Measurements from ENCODE around the gene MUC6.

MUC6 gene, protein sequence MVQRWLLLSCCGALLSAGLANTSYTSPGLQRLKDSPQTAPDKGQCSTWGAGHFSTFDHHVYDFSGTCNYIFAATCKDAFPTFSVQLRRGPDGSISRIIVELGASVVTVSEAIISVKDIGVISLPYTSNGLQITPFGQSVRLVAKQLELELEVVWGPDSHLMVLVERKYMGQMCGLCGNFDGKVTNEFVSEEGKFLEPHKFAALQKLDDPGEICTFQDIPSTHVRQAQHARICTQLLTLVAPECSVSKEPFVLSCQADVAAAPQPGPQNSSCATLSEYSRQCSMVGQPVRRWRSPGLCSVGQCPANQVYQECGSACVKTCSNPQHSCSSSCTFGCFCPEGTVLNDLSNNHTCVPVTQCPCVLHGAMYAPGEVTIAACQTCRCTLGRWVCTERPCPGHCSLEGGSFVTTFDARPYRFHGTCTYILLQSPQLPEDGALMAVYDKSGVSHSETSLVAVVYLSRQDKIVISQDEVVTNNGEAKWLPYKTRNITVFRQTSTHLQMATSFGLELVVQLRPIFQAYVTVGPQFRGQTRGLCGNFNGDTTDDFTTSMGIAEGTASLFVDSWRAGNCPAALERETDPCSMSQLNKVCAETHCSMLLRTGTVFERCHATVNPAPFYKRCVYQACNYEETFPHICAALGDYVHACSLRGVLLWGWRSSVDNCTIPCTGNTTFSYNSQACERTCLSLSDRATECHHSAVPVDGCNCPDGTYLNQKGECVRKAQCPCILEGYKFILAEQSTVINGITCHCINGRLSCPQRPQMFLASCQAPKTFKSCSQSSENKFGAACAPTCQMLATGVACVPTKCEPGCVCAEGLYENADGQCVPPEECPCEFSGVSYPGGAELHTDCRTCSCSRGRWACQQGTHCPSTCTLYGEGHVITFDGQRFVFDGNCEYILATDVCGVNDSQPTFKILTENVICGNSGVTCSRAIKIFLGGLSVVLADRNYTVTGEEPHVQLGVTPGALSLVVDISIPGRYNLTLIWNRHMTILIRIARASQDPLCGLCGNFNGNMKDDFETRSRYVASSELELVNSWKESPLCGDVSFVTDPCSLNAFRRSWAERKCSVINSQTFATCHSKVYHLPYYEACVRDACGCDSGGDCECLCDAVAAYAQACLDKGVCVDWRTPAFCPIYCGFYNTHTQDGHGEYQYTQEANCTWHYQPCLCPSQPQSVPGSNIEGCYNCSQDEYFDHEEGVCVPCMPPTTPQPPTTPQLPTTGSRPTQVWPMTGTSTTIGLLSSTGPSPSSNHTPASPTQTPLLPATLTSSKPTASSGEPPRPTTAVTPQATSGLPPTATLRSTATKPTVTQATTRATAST (N-terminal part only)

GRCh38 chr11:1036303-1036923 is at the start of gene MUC6:
MUC6 (minus strand) TSS chr11:1036718; CDS start chr11:1036655, 63 bp downstream.
- in situ Hi-C loops (cut with MboI; ENCODE audit: low sequenced_read_pairs): no loop called here

DNA sequence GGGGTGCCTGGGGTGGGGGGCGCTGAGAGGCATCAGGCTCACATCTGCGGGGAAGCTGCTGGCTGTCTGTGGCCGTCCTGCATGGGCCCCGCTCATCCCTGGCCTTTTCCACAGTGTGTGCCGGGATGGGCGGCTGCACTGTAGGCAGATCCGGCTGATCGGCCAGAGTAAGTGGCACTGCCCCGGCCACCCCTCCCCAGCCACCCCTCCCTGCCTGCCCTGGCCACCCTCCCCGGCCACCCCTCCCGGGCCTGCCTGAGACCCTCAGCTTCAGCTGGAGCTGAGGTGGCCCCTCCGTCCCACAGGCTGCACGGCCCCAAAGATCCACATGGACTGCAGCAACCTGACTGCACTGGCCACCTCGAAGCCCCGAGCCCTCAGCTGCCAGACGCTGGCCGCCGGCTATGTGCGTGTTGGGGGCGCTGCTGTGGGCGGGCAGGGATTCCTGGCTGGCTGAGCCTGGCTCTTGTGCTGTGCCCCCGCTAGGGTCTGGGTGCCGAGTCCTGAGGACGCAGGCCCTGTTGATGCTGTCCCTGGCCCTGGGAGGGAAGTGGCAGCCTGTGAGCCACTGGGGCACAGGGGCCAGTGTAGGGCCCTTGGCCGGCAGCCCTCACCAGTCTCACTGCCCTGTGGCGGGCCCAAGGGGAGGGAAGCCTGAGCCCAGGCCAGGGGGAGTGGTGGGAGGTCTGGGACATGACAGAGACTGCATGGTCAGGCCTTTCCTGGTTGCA is 49.1 kb upstream of the MUC6 start:
- in situ Hi-C loops (cut with MboI; ENCODE audit: low sequenced_read_pairs): no loop called here

- in situ Hi-C loops (cut with MboI; ENCODE audit: low sequenced_read_pairs): no loop called here
These were observed 48.3 kb upstream of the MUC6 start for GRCh38 chr11:1084561-1085439.

- in situ Hi-C loops (cut with MboI; ENCODE audit: low sequenced_read_pairs): no loop called here
These were observed 47.4 kb upstream of the MUC6 start for GRCh38 chr11:1083621-1084551.

- in situ Hi-C loops (cut with MboI; ENCODE audit: low sequenced_read_pairs): no loop called here
These were observed 46.5 kb upstream of the MUC6 start for GRCh38 chr11:1082728-1083620.

DNA sequence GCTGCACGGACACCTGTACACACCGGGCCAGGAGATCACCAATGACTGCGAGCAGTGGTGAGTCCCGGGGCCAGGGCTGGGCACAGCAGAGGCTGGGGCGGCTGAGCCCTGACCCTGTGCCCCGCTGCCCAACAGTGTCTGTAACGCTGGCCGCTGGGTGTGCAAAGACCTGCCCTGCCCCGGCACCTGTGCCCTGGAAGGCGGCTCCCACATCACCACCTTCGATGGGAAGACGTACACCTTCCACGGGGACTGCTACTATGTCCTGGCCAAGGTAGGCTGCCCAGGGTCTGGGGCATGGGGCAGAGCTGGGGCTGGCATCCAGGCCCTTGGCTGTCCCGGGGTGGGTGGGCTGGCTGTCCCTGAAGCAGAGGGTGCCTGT is 45.8 kb upstream of the MUC6 start:
- in situ Hi-C loops (cut with MboI; ENCODE audit: low sequenced_read_pairs): no loop called here

DNA sequence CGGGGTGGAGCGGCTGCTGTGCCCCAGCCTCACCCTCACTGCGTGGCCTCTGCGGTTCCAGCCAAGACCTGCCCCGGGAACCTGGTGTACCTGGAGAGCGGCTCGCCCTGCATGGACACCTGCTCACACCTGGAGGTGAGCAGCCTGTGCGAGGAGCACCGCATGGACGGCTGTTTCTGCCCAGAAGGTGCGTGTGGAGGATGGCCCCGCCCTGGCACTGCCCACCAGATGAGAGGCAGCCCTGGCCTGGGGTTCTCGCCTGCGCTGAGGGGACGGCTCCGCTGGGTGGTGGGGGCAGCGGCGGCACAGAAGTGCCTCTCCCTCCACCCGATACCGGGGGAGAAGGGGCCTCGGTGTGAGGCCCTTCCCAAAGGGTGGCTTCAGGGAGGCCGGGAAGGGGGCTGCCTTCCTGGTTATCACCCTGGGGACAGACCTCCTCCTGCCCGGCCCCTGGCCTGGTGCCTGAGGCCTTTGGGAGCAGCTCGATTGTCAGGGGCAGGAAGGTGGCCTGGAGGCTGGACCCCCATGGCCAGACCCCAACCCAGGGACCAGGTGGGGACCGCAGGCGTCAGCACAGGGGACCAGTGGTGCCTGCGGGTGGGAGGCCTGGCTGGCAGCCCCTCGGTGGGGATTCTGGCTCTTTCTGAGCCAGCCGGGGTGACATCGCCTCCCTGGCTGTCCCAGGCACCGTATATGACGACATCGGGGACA is 45.2 kb upstream of the MUC6 start:
- in situ Hi-C loops (cut with MboI; ENCODE audit: low sequenced_read_pairs): no loop called here

GRCh38 chr11:1078191-1078601 is 41.7 kb upstream of the MUC6 start:
- in situ Hi-C loops (cut with MboI; ENCODE audit: low sequenced_read_pairs): no loop called here

GRCh38 chr11:1077417-1078119 is 41.0 kb upstream of the MUC6 start:
- in situ Hi-C loops (cut with MboI; ENCODE audit: low sequenced_read_pairs): no loop called here

- in situ Hi-C loops (cut with MboI; ENCODE audit: low sequenced_read_pairs): no loop called here
These were observed 40.5 kb upstream of the MUC6 start for GRCh38 chr11:1077033-1077416.

- in situ Hi-C loops (cut with MboI; ENCODE audit: low sequenced_read_pairs): no loop called here
These were observed 39.6 kb upstream of the MUC6 start for GRCh38 chr11:1076061-1076665.

- in situ Hi-C loops (cut with MboI; ENCODE audit: low sequenced_read_pairs): no loop called here
These were observed 38.9 kb upstream of the MUC6 start for GRCh38 chr11:1075341-1075911.

GRCh38 chr11:1074244-1075221 is 38.0 kb upstream of the MUC6 start, which contains the start of gene MUC2:
MUC2 (plus strand) TSS chr11:1074874.
- in situ Hi-C loops (cut with MboI; ENCODE audit: low sequenced_read_pairs): loop anchor here (25.0 kb wide), 1 partner anchor 212 kb away; no protein-coding TSS in a partner anchor

GRCh38 chr11:1073851-1074243 is 37.3 kb upstream of the MUC6 start:
- in situ Hi-C loops (cut with MboI; ENCODE audit: low sequenced_read_pairs): loop anchor here (25.0 kb wide), 1 partner anchor 212 kb away; no protein-coding TSS in a partner anchor

All from HL-60/S4 (cell line).